Keratinocyte (primary cell): ENCODE measurements around the gene PLXNB3.

ENCODE experiments used
- EZH2 ChIP-seq: IDR thresholded peaks from one replicate; pipeline ENCODE4 v1.6.1; 2012; ENCODE audit warnings: inconsistent platforms, mild to moderate bottlenecking, low read length, moderate library complexity
- TF ChIP-seq, protein P1 (sequence below), 3 experiments: IDR thresholded peaks in 1 of 3; conservative IDR thresholded peaks in 1 of 3; optimal IDR thresholded peaks in 1 of 3; 2 replicates in 2 of 3; 3 replicates in 1 of 3; pipeline versions ENCODE3 to v1.5.1; 2011; ENCODE audit warnings: low read length in 3 of 3, mild to moderate bottlenecking in 3 of 3, moderate library complexity in 2 of 3, control low read depth in 1 of 3, inconsistent platforms in 1 of 3; ENCODE audit not compliant: insufficient read depth in 2 of 3; ENCODE audit errors: extremely low read depth in 1 of 3

DNA sequence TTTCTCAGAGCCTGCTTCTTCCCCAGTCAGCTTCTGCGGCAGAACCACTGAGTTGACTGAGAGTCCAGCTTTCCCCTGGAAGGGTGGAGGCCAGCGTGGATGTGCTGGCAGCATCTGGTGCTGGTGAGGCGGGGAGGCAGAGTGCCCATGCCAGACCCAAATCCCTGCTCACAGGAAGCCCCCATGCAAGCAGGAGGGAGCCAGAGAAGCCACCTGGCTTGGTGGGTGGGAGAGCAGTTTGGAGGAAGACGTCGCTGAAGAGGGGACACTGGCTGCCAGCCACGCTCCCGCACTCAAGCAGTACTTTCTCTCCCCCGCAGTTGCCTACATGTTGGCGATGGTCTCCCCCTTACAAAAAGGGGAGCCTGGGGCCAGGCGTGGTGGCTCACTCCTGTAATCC, 60.3 kb downstream of the PLXNB3 start:
- TF ChIP-seq, protein P1, sequence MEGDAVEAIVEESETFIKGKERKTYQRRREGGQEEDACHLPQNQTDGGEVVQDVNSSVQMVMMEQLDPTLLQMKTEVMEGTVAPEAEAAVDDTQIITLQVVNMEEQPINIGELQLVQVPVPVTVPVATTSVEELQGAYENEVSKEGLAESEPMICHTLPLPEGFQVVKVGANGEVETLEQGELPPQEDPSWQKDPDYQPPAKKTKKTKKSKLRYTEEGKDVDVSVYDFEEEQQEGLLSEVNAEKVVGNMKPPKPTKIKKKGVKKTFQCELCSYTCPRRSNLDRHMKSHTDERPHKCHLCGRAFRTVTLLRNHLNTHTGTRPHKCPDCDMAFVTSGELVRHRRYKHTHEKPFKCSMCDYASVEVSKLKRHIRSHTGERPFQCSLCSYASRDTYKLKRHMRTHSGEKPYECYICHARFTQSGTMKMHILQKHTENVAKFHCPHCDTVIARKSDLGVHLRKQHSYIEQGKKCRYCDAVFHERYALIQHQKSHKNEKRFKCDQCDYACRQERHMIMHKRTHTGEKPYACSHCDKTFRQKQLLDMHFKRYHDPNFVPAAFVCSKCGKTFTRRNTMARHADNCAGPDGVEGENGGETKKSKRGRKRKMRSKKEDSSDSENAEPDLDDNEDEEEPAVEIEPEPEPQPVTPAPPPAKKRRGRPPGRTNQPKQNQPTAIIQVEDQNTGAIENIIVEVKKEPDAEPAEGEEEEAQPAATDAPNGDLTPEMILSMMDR (optimal IDR thresholded peaks at IDR 0.05 in 1 of 3, IDR thresholded peaks at IDR 0.05 in 1 of 3, conservative IDR thresholded peaks at IDR 0.05 in 1 of 3; ENCODE audit: extremely low read depth in 1 of 3, insufficient read depth in 2 of 3, low read length in 3 of 3): no peak
- no peak for TF ChIP-seq EZH2
